GM12872 (cell line): Measurements from ENCODE around the gene MT1H.

Experiments used
- TF ChIP-seq, protein P1 (sequence below): IDR thresholded peaks from 3 replicates; pipeline ENCODE4 v1.5.1; 2011; ENCODE audit warnings: low read depth, mild to moderate bottlenecking, low read length, moderate library complexity; ENCODE audit not compliant: insufficient read depth

Gene MT1H

GRCh38 chr16:56697456-56698155 lies 28.0 kb downstream of the MT1H start:
- TF ChIP-seq, protein P1, sequence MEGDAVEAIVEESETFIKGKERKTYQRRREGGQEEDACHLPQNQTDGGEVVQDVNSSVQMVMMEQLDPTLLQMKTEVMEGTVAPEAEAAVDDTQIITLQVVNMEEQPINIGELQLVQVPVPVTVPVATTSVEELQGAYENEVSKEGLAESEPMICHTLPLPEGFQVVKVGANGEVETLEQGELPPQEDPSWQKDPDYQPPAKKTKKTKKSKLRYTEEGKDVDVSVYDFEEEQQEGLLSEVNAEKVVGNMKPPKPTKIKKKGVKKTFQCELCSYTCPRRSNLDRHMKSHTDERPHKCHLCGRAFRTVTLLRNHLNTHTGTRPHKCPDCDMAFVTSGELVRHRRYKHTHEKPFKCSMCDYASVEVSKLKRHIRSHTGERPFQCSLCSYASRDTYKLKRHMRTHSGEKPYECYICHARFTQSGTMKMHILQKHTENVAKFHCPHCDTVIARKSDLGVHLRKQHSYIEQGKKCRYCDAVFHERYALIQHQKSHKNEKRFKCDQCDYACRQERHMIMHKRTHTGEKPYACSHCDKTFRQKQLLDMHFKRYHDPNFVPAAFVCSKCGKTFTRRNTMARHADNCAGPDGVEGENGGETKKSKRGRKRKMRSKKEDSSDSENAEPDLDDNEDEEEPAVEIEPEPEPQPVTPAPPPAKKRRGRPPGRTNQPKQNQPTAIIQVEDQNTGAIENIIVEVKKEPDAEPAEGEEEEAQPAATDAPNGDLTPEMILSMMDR = no peak

DNA sequence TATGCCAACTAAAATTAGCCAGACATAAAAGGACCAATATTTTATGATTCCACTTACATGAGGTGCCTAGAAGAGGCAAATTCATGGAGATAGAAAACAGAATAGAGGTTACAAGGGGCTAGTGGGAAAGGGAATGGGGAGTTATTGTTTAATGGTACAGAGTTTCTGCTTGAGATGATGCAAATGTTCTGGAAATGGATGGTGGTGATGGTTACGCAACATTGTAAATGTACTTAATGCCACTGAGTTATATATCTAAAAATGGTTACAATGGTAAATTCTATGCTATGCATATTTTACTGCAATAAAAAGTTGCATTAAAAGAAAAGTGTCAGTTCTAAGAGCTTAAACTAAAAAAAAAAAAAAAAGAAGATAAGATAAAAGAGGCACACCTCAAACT lies 30.6 kb downstream of the MT1H start:
- TF ChIP-seq, protein P1 = no peak

DNA sequence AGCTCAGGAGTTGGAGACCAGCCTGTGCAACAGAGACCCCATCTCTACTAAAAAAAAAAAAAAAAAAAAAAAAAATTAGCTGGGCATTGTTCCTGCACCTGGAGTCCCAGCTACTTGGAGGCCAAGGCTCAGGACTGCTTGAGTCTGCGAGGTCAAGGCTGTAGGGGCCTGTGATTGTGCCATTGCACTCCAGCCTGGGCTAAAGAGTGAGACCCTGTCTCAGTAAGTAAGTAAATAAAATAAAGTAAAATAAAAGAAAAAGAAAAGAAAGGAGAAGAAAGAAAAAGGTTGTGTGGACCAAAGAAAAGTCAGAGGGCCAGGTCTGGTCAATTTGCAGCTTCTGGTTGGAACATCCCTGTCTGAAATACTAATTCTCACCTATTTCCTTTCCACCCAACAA lies 31.0 kb downstream of the MT1H start:
- TF ChIP-seq, protein P1 = no peak

DNA sequence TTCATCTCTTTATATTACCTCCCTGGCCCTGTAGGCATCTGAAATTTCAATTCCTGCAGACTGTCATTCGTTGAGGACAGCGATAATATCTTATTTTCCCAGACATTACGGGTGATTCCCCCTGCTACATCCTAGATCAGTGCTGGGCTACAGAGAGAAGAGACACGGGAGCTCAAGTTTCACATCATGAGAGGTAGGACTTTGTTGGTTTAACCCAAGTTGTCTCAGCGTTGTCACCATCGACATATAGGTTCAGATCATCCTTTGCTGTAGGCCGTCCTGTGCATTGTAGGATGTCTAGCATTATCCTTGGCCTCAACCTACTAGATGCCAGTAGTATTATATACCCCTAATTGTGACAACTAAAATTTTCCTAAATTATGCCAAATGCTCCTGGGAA lies 31.9 kb downstream of the MT1H start:
- TF ChIP-seq, protein P1 = no peak

DNA sequence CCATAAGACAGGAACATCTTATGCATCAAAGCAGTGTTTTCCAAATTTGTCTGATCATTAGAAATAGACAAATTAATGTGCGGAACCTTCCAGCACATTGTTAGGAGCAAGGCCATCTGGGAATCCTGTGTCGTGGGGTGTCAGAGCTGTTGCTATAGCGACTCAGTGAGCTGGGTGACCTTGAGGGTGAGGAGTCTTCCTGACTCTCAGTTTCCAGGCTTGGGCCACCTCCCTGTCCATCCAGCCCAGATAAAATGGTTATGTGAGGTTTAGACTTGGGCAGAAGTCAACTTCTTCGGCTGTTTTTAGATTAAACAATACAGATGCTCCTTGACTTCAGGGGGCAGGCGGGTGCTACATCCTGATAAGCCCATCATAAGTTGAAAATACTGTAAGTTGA lies 33.2 kb downstream of the MT1H start:
- TF ChIP-seq, protein P1 = no peak

GRCh38 chr16:56708525-56709442 lies 39.2 kb downstream of the MT1H start:
- TF ChIP-seq, protein P1 = no peak

GRCh38 chr16:56709443-56710040 lies 39.9 kb downstream of the MT1H start:
- TF ChIP-seq, protein P1 = no peak
